BJ (cell line): ENCODE measurements around the gene CEBPG. TPM values are rescaled to one million over a fixed set of nuclear protein-coding genes. Genes with fewer than 3 reads are reported as not detected.

Experiments used
- CTCF ChIA-PET: fragments of 350-600 bp; formaldehyde crosslinking; extraction: SDS; loops from one replicate; lab custom pipeline; 2021; ENCODE audit warnings: antibody characterized with exemption, inconsistent platforms; lab: Yijun Ruan, JAX
- POLR2A ChIA-PET: fragments of 300-600 bp; sonication (Branson Sonifier 250); formaldehyde crosslinking; extraction: SDS; loops from one replicate; lab custom pipeline; 2021; ENCODE audit warnings: antibody characterized with exemption; lab: Charles Lee
- DNase-seq: peaks from one replicate; pipeline ENCODE4 v3.0.0-alpha.2; 2011; ENCODE audit warnings: low read depth
- H3K27me3 ChIP-seq: 2 replicates; pipeline ENCODE4 v1.6.0; 2011; ENCODE audit warnings: low read length; ENCODE audit not compliant: control insufficient read depth, insufficient read depth
- H3K36me3 ChIP-seq: 2 replicates; pipeline ENCODE4 v1.5.1; 2011; ENCODE audit warnings: low read length; ENCODE audit not compliant: control insufficient read depth, insufficient read depth
- H3K4me3 ChIP-seq: 2 replicates; pipeline ENCODE4 v1.5.1; 2011; ENCODE audit warnings: low read depth, mild to moderate bottlenecking, control low read depth, low read length
- CTCF ChIP-seq: IDR thresholded peaks from 2 replicates; pipeline ENCODE4 v1.5.1; 2011; ENCODE audit warnings: low read depth, mild to moderate bottlenecking, control low read depth, inconsistent platforms, low read length, moderate library complexity; ENCODE audit not compliant: insufficient read depth
- polyA plus RNA-seq: library from polyadenylated mRNA; depleted of rRNA; stranded (reverse); fragments of >200 nt; gene quantifications from 2 replicates; pipeline ENCODE4 v1.2.3, GENCODE V29; 2011

CEBPG gene
- polyA plus RNA-seq, 1 experiment, result 16.0 TPM

GRCh38 chr19:33368074-33368864 is 5.2 kb upstream of the CEBPG start:
- CTCF ChIA-PET, result no interaction called here
- DNase-seq, result no peak
- POLR2A ChIA-PET, result no interaction called here
- Histone ChIP-seq H3K4me3 (no peak overlapping the region), H3K27me3 (peaks cover 4% of the 10 kb centered on the region), H3K36me3 (no peaks in the 10 kb centered on the region)
- TF ChIP-seq CTCF, result no peak

GRCh38 chr19:33370783-33371182 is 2.7 kb upstream of the CEBPG start:
- Histone ChIP-seq H3K36me3 (no peaks in the 10 kb centered on the region), H3K27me3 (peaks cover 2% of the 10 kb centered on the region), H3K4me3 (no peak overlapping the region)
- CTCF ChIA-PET, result interaction anchor here (0.6 to 1.0 kb wide), 2 partner anchors 14 to 31 kb away, joined by 3 read pairs; no protein-coding TSS in a partner anchor
- POLR2A ChIA-PET, result no interaction called here
- TF ChIP-seq CTCF, result no peak
- no peak for DNase-seq

- TF ChIP-seq CTCF, result 0 out of 2 replicates have a peak, but pooled peaks have one; percentile 17
- peaks cover 2% of the 10 kb centered on the region; the same call in 1 of the 2 replicates for H3K36me3 ChIP-seq
- POLR2A ChIA-PET, result no interaction called here
- DNase-seq, result no peak
- CTCF ChIA-PET, result interaction anchor here (0.7 to 2.1 kb wide), 5 partner anchors 10 to 403 kb away, joined by 3 to 5 read pairs (median 3); partner anchors contain the start of gene CEBPA
- peak overlapping the region; percentile 75 for H3K4me3 ChIP-seq
- H3K27me3 ChIP-seq, result no peaks in the 10 kb centered on the region
Measured at GRCh38 chr19:33374236-33374714, 766 bp downstream of the CEBPG start.

- POLR2A ChIA-PET, result no interaction called here
- no peak for DNase-seq
- Histone ChIP-seq H3K4me3 (peak overlapping the region; percentile 75), H3K27me3 (no peaks in the 10 kb centered on the region), H3K36me3 (peaks cover 5% of the 10 kb centered on the region; the same call in 1 of the 2 replicates)
- CTCF ChIA-PET, result interaction anchor here (0.7 to 2.1 kb wide), 3 partner anchors 9 to 133 kb away, joined by 3 to 5 read pairs (median 3); no protein-coding TSS in a partner anchor
- no peak for TF ChIP-seq CTCF
Measured at GRCh38 chr19:33375156-33375836, 1.8 kb downstream of the CEBPG start.

GRCh38 chr19:33375837-33376159 is 2.3 kb downstream of the CEBPG start:
- TF ChIP-seq CTCF, result no peak
- ChIA-PET CTCF (interaction anchor here (2.1 kb wide), 1 partner anchor 13 kb away, joined by 5 read pairs; no protein-coding TSS in a partner anchor), POLR2A (no interaction called here)
- H3K36me3 ChIP-seq, result peaks cover 5% of the 10 kb centered on the region; the same call in 1 of the 2 replicates
- no peak overlapping the region for H3K4me3 ChIP-seq
- no peaks in the 10 kb centered on the region for H3K27me3 ChIP-seq
- no peak for DNase-seq
